Effector memory CD4-positive, alpha-beta T cell (primary cell): ENCODE measurements around the gene FPGS.

Experiments used
- DNase-seq, 3 donors: peaks; one replicate each; pipeline ENCODE4 v3.0.0-alpha.2; 2020
- H3K27ac ChIP-seq: 2 replicates; pipeline ENCODE4 v1.7.0; 2013; ENCODE audit warnings: mild to moderate bottlenecking, low read length, moderate library complexity; ENCODE audit not compliant: insufficient read depth, poor library complexity, severe bottlenecking
- H3K27me3 ChIP-seq: replicated peaks from 2 replicates; pipeline ENCODE4 v1.7.0; 2013; ENCODE audit warnings: mild to moderate bottlenecking, low read length; ENCODE audit not compliant: insufficient read depth, control insufficient read depth, poor library complexity, severe bottlenecking
- H3K36me3 ChIP-seq: 2 replicates; pipeline ENCODE4 v1.7.0; 2013; ENCODE audit warnings: mild to moderate bottlenecking, low read length, moderate library complexity; ENCODE audit not compliant: control insufficient read depth, insufficient read depth
- H3K4me1 ChIP-seq: 2 replicates; pipeline ENCODE4 v1.7.0; 2013; ENCODE audit warnings: low read length, mild to moderate bottlenecking; ENCODE audit not compliant: control insufficient read depth, insufficient read depth, poor library complexity, severe bottlenecking
- H3K4me3 ChIP-seq: 2 replicates; pipeline ENCODE4 v1.7.0; 2013; ENCODE audit warnings: low read length, low read depth, mild to moderate bottlenecking; ENCODE audit not compliant: insufficient read depth, poor library complexity, severe bottlenecking
- H3K9me3 ChIP-seq: 2 replicates; pipeline ENCODE4 v1.7.0; 2013; ENCODE audit warnings: mild to moderate bottlenecking, low read length, moderate library complexity; ENCODE audit not compliant: control insufficient read depth

Gene FPGS

DNA sequence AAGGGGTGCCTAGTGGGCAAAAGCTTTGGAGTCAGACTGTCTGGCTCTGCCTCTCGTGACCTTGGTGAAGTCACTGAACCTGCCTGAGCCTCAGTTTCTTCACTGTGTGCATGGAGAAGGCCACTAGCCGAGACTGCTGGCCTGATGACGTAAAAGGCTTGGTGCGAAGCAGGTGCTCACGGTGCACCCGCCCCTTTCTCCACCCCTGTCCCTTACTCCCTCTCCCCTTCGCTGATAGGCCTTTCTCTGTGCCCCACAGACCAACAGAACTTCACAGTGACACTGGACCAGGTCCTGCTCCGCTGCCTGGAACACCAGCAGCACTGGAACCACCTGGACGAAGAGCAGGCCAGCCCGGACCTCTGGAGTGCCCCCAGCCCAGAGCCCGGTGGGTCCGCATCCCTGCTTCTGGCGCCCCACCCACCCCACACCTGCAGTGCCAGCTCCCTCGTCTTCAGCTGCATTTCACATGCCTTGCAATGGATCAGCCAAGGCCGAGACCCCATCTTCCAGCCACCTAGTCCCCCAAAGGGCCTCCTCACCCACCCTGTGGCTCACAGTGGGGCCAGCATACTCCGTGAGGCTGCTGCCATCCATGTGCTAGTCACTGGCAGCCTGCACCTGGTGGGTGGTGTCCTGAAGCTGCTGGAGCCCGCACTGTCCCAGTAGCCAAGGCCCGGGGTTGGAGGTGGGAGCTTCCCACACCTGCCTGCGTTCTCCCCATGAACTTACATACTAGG lies 10.4 kb downstream of the FPGS start:
- no peaks in the 10 kb centered on the region for H3K4me1 ChIP-seq
- no peak overlapping the region for H3K27ac ChIP-seq
- no peaks in the 10 kb centered on the region for H3K27me3 ChIP-seq
- no peak overlapping the region for H3K4me3 ChIP-seq
- H3K9me3 ChIP-seq, result no peaks in the 10 kb centered on the region
- H3K36me3 ChIP-seq, result peaks cover 69% of the 10 kb centered on the region
- no peak for DNase-seq

DNA sequence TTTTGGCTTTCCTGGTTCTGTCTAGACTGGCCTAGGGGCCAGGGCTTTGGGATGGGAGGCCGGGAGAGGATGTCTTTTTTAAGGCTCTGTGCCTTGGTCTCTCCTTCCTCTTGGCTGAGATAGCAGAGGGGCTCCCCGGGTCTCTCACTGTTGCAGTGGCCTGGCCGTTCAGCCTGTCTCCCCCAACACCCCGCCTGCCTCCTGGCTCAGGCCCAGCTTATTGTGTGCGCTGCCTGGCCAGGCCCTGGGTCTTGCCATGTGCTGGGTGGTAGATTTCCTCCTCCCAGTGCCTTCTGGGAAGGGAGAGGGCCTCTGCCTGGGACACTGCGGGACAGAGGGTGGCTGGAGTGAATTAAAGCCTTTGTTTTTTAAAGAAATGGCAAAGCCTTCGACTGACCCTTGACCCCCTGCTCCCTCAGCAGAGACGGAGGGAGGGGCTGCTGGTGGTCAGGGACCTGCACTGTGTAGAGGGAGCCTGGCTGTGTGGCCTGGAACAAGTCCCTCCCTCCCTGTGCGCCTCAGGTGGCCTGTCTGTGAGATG lies 11.1 kb downstream of the FPGS start:
- no peak overlapping the region for H3K4me3 ChIP-seq
- H3K27me3 ChIP-seq, result no peaks in the 10 kb centered on the region
- H3K4me1 ChIP-seq, result no peaks in the 10 kb centered on the region
- no peaks in the 10 kb centered on the region for H3K9me3 ChIP-seq
- DNase-seq, result no peak
- no peak overlapping the region for H3K27ac ChIP-seq
- H3K36me3 ChIP-seq, result peaks cover 63% of the 10 kb centered on the region

DNA sequence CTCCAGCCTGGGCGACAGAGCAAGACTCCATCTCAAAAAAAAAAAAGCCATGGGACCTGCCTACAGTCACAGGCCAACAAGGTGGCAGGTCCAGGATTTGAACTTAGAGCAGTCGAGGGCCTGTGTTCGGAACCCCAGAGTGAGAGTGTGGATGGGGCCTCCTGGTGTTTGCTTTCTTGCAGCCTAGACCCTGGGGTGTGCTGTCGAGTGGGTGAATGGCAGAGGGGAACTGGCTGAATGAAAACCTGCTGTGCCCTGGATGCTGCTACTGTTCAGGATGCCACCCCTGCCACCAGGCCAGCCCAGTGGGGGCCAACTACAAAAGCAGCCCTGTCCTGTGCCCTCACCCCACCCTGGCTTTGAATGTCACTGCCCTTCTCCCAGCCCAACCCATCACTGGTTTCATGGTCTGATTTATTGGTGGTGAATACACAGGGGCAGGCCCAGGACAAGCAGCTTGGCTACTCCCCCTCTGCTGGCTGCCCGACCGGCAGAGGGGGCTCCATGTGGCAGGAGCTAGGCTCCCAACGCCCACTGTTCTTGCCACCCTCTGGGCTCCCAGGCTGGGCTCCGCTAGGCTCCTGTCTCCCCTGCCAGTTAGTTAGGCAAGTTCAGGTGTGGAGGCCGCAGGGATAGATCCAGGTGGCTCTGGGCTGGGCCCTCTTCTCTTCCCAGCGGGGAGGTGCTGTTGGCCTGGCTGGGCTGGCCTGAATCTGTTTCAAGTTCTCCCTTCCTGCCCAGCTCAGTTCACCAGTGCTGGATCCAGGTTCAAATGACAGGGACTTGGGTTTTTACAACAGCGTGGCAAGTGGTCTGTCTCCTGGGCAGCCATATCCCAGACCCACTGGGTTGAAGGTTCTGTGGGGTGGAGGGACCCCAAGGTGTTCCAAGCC lies 12.2 kb downstream of the FPGS start:
- Histone ChIP-seq H3K4me1 (no peaks in the 10 kb centered on the region), H3K9me3 (no peaks in the 10 kb centered on the region), H3K27ac (no peak overlapping the region), H3K27me3 (no peaks in the 10 kb centered on the region), H3K36me3 (peaks cover 55% of the 10 kb centered on the region), H3K4me3 (no peak overlapping the region)
- DNase-seq, result no peak

DNA sequence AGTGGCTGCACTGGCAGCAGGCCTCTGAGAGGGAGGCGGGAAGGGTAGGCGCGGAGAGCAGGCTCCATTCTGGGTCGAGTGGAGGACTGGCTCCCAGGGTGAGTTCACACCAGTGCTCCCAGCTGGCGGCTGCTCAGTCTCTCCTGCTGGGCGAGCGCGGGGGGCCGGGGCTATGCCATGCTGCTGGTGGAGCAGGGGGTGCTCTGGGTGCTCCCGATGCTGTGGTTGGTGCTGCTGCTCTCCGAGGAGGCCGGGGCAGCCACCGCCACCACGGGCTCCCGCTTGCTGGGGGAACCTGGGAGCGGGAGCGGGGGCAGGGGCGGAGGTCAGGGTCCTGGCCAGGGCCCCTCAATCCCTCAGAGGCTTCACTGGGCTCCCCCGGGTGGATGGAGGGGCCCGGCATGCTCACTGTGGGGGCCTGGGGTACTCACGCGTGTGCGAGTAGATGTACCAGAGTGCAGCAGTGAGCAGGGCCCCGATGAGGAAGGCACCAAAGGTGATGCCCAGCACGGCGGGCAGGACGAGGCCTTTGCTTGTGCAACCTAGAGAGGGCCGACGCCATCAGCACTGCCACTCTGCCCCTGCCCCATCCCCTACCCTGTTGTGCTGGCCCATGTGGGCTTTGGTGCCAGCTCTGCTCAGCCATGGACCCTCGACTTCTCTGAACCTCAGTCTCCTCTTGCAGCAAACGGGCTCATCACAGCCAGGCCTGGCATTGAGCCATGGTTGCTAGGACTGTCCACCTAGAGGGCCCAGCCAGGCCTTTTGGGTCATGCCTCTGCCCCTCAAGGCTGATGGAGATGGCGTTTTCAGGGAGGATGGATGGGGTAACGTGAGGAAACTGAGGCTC lies 13.1 kb downstream of the FPGS start:
- Histone ChIP-seq H3K4me1 (no peaks in the 10 kb centered on the region), H3K27me3 (no peaks in the 10 kb centered on the region), H3K9me3 (no peaks in the 10 kb centered on the region), H3K36me3 (peaks cover 47% of the 10 kb centered on the region), H3K27ac (no peak overlapping the region), H3K4me3 (no peak overlapping the region)
- no peak for DNase-seq

GRCh38 chr9:127816362-127816725 lies 13.7 kb downstream of the FPGS start:
- DNase-seq, result no peak
- Histone ChIP-seq H3K27me3 (no peaks in the 10 kb centered on the region), H3K27ac (no peak overlapping the region), H3K36me3 (peaks cover 47% of the 10 kb centered on the region), H3K4me1 (no peaks in the 10 kb centered on the region), H3K4me3 (no peak overlapping the region), H3K9me3 (no peaks in the 10 kb centered on the region)

DNA sequence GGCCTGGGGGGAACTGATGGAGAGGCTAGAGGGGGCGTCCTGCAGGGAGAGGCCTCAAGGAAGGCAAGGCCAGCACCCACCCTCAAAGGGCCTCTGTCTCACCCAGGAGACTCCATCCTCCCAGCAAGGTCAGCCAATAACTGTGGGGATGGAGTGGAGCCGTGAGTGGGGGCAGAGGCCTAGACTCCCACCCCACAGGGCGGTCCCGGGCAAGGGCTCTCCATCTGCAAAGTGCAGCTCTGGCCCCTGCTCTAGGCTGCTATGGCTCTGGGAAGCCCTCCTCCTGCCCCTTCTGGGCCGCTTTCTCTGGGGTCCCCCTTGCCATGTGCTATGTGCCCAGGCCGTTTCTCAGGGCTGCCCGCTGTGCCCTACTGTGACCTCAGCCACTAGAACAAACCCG lies 14.0 kb downstream of the FPGS start:
- H3K27ac ChIP-seq, result no peak overlapping the region
- peaks cover 45% of the 10 kb centered on the region for H3K36me3 ChIP-seq
- H3K4me3 ChIP-seq, result no peak overlapping the region
- no peaks in the 10 kb centered on the region for H3K27me3 ChIP-seq
- H3K4me1 ChIP-seq, result no peaks in the 10 kb centered on the region
- no peaks in the 10 kb centered on the region for H3K9me3 ChIP-seq
- no peak for DNase-seq

DNA sequence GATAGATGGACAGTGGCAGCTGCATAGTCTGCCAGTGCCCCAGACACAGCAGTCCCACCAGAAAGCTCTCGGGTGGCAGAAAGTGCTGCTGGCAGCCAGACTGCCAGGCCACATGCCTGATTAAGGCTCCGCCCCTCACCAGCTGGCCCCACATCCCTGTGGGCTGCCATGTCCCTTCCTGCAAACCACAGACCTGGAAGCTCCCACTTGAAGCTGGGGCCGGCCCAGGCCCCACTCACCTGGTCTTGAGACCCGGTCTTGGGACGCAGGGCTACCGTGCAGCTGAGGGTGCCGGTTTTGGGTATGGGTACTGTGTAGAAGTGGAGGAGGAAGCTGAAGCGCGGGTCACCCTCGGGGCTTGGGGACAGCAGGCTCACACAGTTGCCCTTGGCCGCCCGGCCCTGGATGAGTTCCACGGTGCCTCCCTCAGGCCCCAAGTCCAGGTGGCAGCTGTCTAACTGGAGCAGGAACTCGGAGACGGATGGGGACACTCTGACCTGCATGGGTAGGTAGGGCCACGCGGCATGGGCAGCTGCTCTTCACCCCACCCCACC lies 15.3 kb downstream of the FPGS start:
- Histone ChIP-seq H3K36me3 (peaks cover 37% of the 10 kb centered on the region), H3K4me3 (no peak overlapping the region), H3K4me1 (no peaks in the 10 kb centered on the region), H3K9me3 (no peaks in the 10 kb centered on the region), H3K27ac (no peak overlapping the region), H3K27me3 (no peaks in the 10 kb centered on the region)
- DNase-seq, result no peak

- Histone ChIP-seq H3K27ac (no peak overlapping the region), H3K4me1 (no peaks in the 10 kb centered on the region), H3K36me3 (peaks cover 31% of the 10 kb centered on the region), H3K4me3 (no peak overlapping the region), H3K27me3 (no peaks in the 10 kb centered on the region), H3K9me3 (no peaks in the 10 kb centered on the region)
- no peak for DNase-seq
These were observed 15.9 kb downstream of the FPGS start for GRCh38 chr9:127818574-127818973.

DNA sequence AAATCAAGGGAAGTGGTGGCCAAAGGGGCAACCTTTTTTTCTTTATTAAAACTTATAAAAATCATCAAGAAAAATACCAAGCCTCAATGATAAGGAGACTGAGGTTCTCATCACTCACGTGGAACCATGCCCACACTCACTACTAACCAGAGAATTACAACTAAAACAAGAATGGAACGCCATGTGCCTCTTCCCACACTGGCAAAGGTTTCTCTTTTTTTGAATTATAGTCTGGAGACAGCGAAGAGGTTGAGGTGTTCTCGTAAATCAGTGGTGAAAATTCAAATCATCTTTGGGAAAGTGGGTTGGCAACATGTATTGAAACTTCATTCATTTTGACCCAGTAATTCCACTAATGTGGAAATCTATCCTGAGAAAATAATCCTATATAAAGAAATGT lies 19.4 kb downstream of the FPGS start:
- Histone ChIP-seq H3K27me3 (no peaks in the 10 kb centered on the region), H3K27ac (no peak overlapping the region), H3K9me3 (no peaks in the 10 kb centered on the region), H3K36me3 (no peaks in the 10 kb centered on the region), H3K4me3 (no peak overlapping the region), H3K4me1 (no peaks in the 10 kb centered on the region)
- DNase-seq, result no peak
